GM18499 (cell line): ENCODE measurements around the gene APOBEC4.

Experiments used
- ATAC-seq: cut with Tn5 transposase; IDR thresholded peaks from one replicate; pipeline ENCODE4 v1.9.1; 2021; ENCODE audit warnings: moderate number of reproducible peaks; ENCODE audit not compliant: insufficient read depth, unreplicated experiment

The APOBEC4 gene

GRCh38 chr1:183607322-183607980 is 45.7 kb downstream of the APOBEC4 start:
- ATAC-seq, result no peak

GRCh38 chr1:183605904-183606303 is 47.2 kb downstream of the APOBEC4 start:
- ATAC-seq, result no peak

GRCh38 chr1:183604815-183605214 is 48.3 kb downstream of the APOBEC4 start:
- no peak for ATAC-seq

GRCh38 chr1:183604038-183604808 is 48.9 kb downstream of the APOBEC4 start:
- no peak for ATAC-seq

- no peak for ATAC-seq
Measured at GRCh38 chr1:183602510-183602909, 50.6 kb downstream of the APOBEC4 start.

- ATAC-seq, result no peak
Measured at GRCh38 chr1:183600634-183601033, 52.5 kb downstream of the APOBEC4 start.

- ATAC-seq, result no peak
Measured at GRCh38 chr1:183600136-183600535, 53.0 kb downstream of the APOBEC4 start.

GRCh38 chr1:183598386-183598785 is 54.7 kb downstream of the APOBEC4 start:
- ATAC-seq, result no peak

GRCh38 chr1:183597656-183598347 is 55.3 kb downstream of the APOBEC4 start:
- no peak for ATAC-seq

- ATAC-seq, result no peak
Measured at GRCh38 chr1:183596500-183596899, 56.6 kb downstream of the APOBEC4 start.
